Germinal center (tissue), 1 donor: ENCODE measurements around the gene TMPRSS12.
"Not testable (repeated sequence)": the region's sequence is repeated elsewhere in the genome, so short reads cannot be mapped to it uniquely, and the experiment has no call there.

Experiments used
- DNase-seq: peaks from one replicate; pipeline ENCODE4 v3.0.0; 2012; ENCODE audit warnings: mixed read lengths, low spot score

TMPRSS12 gene

GRCh38 chr12:50842637-50843493, at the start of gene TMPRSS12:
Gene TMPRSS12 (plus strand): TSS chr12:50842926. CDS start chr12:50842965, 39 bp downstream.
- no peak for DNase-seq

- DNase-seq = no peak
Observed at GRCh38 chr12:50799908-50800307, 42.8 kb upstream of the TMPRSS12 start.

- no peak for DNase-seq
Observed at GRCh38 chr12:50803230-50803875, 39.4 kb upstream of the TMPRSS12 start.

GRCh38 chr12:50806176-50806575, 36.5 kb upstream of the TMPRSS12 start:
- no peak for DNase-seq

GRCh38 chr12:50809131-50809530, 33.6 kb upstream of the TMPRSS12 start:
- DNase-seq = not testable (repeated sequence)

GRCh38 chr12:50814921-50815320, 27.8 kb upstream of the TMPRSS12 start:
- not testable (repeated sequence) for DNase-seq

- DNase-seq = no peak
Observed at GRCh38 chr12:50820177-50820576, 22.5 kb upstream of the TMPRSS12 start.

- no peak for DNase-seq
Observed at GRCh38 chr12:50822082-50822481, 20.6 kb upstream of the TMPRSS12 start.

- DNase-seq = not testable (repeated sequence)
Observed at GRCh38 chr12:50823724-50824123, 19.0 kb upstream of the TMPRSS12 start.

GRCh38 chr12:50824914-50825313, 17.8 kb upstream of the TMPRSS12 start:
- DNase-seq = no peak

- peak; percentile 34 for DNase-seq
Observed at GRCh38 chr12:50825372-50825838, 17.3 kb upstream of the TMPRSS12 start.

GRCh38 chr12:50828121-50828520, 14.6 kb upstream of the TMPRSS12 start:
- no peak for DNase-seq

GRCh38 chr12:50828886-50829285, 13.8 kb upstream of the TMPRSS12 start:
- DNase-seq = no peak

GRCh38 chr12:50833801-50834200, 8.9 kb upstream of the TMPRSS12 start:
- not testable (repeated sequence) for DNase-seq

- no peak for DNase-seq
Observed at GRCh38 chr12:50839042-50839441, 3.7 kb upstream of the TMPRSS12 start.

GRCh38 chr12:50840809-50841487, 1.8 kb upstream of the TMPRSS12 start:
- DNase-seq = no peak

GRCh38 chr12:50841716-50842531, 802 bp upstream of the TMPRSS12 start:
- DNase-seq = no peak

- no peak for DNase-seq
Observed at GRCh38 chr12:50845021-50845647, 2.4 kb downstream of the TMPRSS12 start.

GRCh38 chr12:50848963-50849362, 6.2 kb downstream of the TMPRSS12 start:
- no peak for DNase-seq

GRCh38 chr12:50855218-50855617, 12.5 kb downstream of the TMPRSS12 start:
- not testable (repeated sequence) for DNase-seq

GRCh38 chr12:50855679-50856078, 13.0 kb downstream of the TMPRSS12 start:
- not testable (repeated sequence) for DNase-seq
